ENCODE results near the gene GOLGA6A.

The GOLGA6A gene

GRCh38 chr15:74035121-74036017 is 47.0 kb downstream of the GOLGA6A start:
- H3K4me3 ChIP-seq (ENCODE audit: low read depth, low read length, poor library complexity, severe bottlenecking), result no peak overlapping the region
- no peaks in the 10 kb centered on the region for H3K9me3 ChIP-seq (ENCODE audit: low read length)
- no peaks in the 10 kb centered on the region for H3F3A ChIP-seq (ENCODE audit: insufficient read depth, low read length)
- no peaks in the 10 kb centered on the region for H3K4me1 ChIP-seq (ENCODE audit: insufficient read depth, low read length, severe bottlenecking)
- no peak overlapping the region for H3K4me2 ChIP-seq (ENCODE audit: low read length)
- H3K9me2 ChIP-seq (ENCODE audit: low read depth, low read length), result no peaks in the 10 kb centered on the region
- H4K20me1 ChIP-seq (ENCODE audit: insufficient read depth, low read length), result no peaks in the 10 kb centered on the region
- no peaks in the 10 kb centered on the region; the same call in 1 of the 2 replicates for H3K36me3 ChIP-seq (ENCODE audit: insufficient read depth, low read length)
- no peak overlapping the region for H3K27ac ChIP-seq (ENCODE audit: low read depth, low read length, poor library complexity, severe bottlenecking)
- no peaks in the 10 kb centered on the region for H3K79me2 ChIP-seq (ENCODE audit: insufficient read depth, low read length)
- no peak for TF ChIP-seq EZH2 (IDR thresholded peaks at IDR 0.05; ENCODE audit: borderline replicate concordance, low read length)
- no peak for TF ChIP-seq CTCF (IDR thresholded peaks at IDR 0.05; ENCODE audit: low read length)
- no peak overlapping the region for H3K9ac ChIP-seq (ENCODE audit: low read length)
- H3K27me3 ChIP-seq (ENCODE audit: insufficient read depth, low read length), result no peaks in the 10 kb centered on the region
- no peak overlapping the region for H2AFZ ChIP-seq (ENCODE audit: low read length)

DNA sequence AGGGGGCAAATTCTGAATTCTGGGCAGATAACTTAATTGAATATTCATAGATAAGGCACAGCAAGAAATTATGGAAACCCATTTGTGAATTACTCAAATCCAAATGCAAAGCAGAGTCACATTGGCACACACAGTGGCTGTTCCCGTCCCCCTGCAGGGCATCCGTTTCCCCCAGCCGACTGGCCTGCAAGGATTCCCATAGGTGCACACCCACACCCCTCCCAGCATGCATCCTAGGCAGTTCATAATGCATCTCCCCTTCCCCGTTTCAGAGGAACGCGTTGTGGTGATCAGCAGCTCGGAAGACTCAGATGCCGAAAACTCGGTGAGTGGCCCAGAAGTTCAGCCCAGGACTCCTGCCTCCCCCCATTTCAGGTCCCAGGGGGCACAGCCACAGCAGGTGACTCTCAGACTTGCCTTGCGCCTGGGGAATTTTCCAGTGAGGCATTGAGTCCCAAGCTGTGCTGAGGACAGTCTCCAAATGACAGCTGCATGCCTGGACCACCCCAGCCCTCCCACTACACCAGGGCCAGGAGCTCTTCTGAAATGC is 48.1 kb downstream of the GOLGA6A start:
- H3K9ac ChIP-seq (ENCODE audit: low read length), result no peak overlapping the region
- H3K79me2 ChIP-seq (ENCODE audit: insufficient read depth, low read length), result no peaks in the 10 kb centered on the region
- H2AFZ ChIP-seq (ENCODE audit: low read length), result no peak overlapping the region
- no peak overlapping the region for H3K4me2 ChIP-seq (ENCODE audit: low read length)
- no peak overlapping the region for H3K27ac ChIP-seq (ENCODE audit: low read depth, low read length, poor library complexity, severe bottlenecking)
- TF ChIP-seq EZH2 (IDR thresholded peaks at IDR 0.05; ENCODE audit: borderline replicate concordance, low read length), result no peak
- TF ChIP-seq CTCF (IDR thresholded peaks at IDR 0.05; ENCODE audit: low read length), result no peak
- no peaks in the 10 kb centered on the region for H4K20me1 ChIP-seq (ENCODE audit: insufficient read depth, low read length)
- H3K4me3 ChIP-seq (ENCODE audit: low read depth, low read length, poor library complexity, severe bottlenecking), result no peak overlapping the region
- no peaks in the 10 kb centered on the region; the same call in 1 of the 2 replicates for H3K36me3 ChIP-seq (ENCODE audit: insufficient read depth, low read length)
- no peaks in the 10 kb centered on the region for H3K4me1 ChIP-seq (ENCODE audit: insufficient read depth, low read length, severe bottlenecking)
- H3K9me2 ChIP-seq (ENCODE audit: low read depth, low read length), result no peaks in the 10 kb centered on the region
- H3F3A ChIP-seq (ENCODE audit: insufficient read depth, low read length), result no peaks in the 10 kb centered on the region
- no peaks in the 10 kb centered on the region for H3K9me3 ChIP-seq (ENCODE audit: low read length)
- H3K27me3 ChIP-seq (ENCODE audit: insufficient read depth, low read length), result no peaks in the 10 kb centered on the region

GRCh38 chr15:74032606-74033561 is 49.5 kb downstream of the GOLGA6A start:
- Histone ChIP-seq H3K27me3 (ENCODE audit: insufficient read depth, low read length) (no peaks in the 10 kb centered on the region), H3K27ac (ENCODE audit: low read depth, low read length, poor library complexity, severe bottlenecking) (no peak overlapping the region), H2AFZ (ENCODE audit: low read length) (no peak overlapping the region), H3K9me3 (ENCODE audit: low read length) (no peaks in the 10 kb centered on the region), H3K9me2 (ENCODE audit: low read depth, low read length) (no peaks in the 10 kb centered on the region), H4K20me1 (ENCODE audit: insufficient read depth, low read length) (no peaks in the 10 kb centered on the region), H3K4me1 (ENCODE audit: insufficient read depth, low read length, severe bottlenecking) (no peaks in the 10 kb centered on the region), H3K4me2 (ENCODE audit: low read length) (no peak overlapping the region), H3K9ac (ENCODE audit: low read length) (no peak overlapping the region), H3K4me3 (ENCODE audit: low read depth, low read length, poor library complexity, severe bottlenecking) (no peak overlapping the region), H3K36me3 (ENCODE audit: insufficient read depth, low read length) (peaks cover 7% of the 10 kb centered on the region; the same call in 1 of the 2 replicates), H3F3A (ENCODE audit: insufficient read depth, low read length) (no peaks in the 10 kb centered on the region), H3K79me2 (ENCODE audit: insufficient read depth, low read length) (no peaks in the 10 kb centered on the region)
- TF ChIP-seq EZH2 (IDR thresholded peaks at IDR 0.05; ENCODE audit: borderline replicate concordance, low read length), result no peak

Data from OCI-LY1 (cell line).